OCI-LY7 (cell line): ENCODE data around the gene TK2. TPM values are rescaled to one million over a fixed set of nuclear protein-coding genes. Genes with fewer than 3 reads are reported as not detected.

ENCODE experiments used
- BruUV-seq: library from RNA; stranded (reverse); fragments of 400-500 nt; replicated peaks from 2 replicates; lab custom pipeline; 2021; lab: Mats Ljungman, UMichigan
- CTCF ChIA-PET: fragments of 300-600 bp; sonication (Branson Sonifier 250); formaldehyde crosslinking; loops from one replicate; lab custom pipeline; 2022; ENCODE audit warnings: antibody characterized with exemption; ENCODE audit not compliant: unreplicated experiment; lab: Charles Lee
- POLR2A ChIA-PET: fragments of 300-600 bp; sonication (Branson Sonifier 250); formaldehyde crosslinking; loops from one replicate; lab custom pipeline; 2022; ENCODE audit warnings: antibody characterized with exemption; lab: Charles Lee
- DNase-seq: peaks from one replicate; pipeline ENCODE4 v3.0.0-alpha.2; 2015; ENCODE audit warnings: low spot score
- H2AFZ ChIP-seq: fragments of 200-600 bp; sonication (generic), shearing (Covaris generic); 2 replicates; pipeline ENCODE4 v1.6.1; 2014; ENCODE audit warnings: mild to moderate bottlenecking, antibody characterized with exemption, low read length, moderate library complexity
- H3K27ac ChIP-seq: fragments of 200-600 bp; sonication (generic); 2 replicates; pipeline ENCODE4 v1.5.1; 2014; ENCODE audit warnings: mixed run types, low read depth, mild to moderate bottlenecking, moderate library complexity, low read length, inconsistent platforms; ENCODE audit not compliant: poor library complexity, severe bottlenecking
- H3K36me3 ChIP-seq: fragments of 200-600 bp; sonication (generic); 2 replicates; pipeline ENCODE4 v1.6.1; 2014; ENCODE audit warnings: mild to moderate bottlenecking, antibody characterized with exemption, low read length, moderate library complexity, mixed read lengths; ENCODE audit not compliant: insufficient read depth
- H3K4me1 ChIP-seq: fragments of 200-600 bp; sonication (generic); 2 replicates; pipeline ENCODE4 v1.5.1; 2014; ENCODE audit warnings: mild to moderate bottlenecking, low read length; ENCODE audit not compliant: insufficient read depth, poor library complexity, severe bottlenecking
- H3K4me2 ChIP-seq: fragments of 200-600 bp; sonication (generic); 2 replicates; pipeline ENCODE4 v1.6.1; 2014; ENCODE audit warnings: mild to moderate bottlenecking, low read length
- H3K4me3 ChIP-seq: fragments of 200-600 bp; sonication (generic); 2 replicates; pipeline ENCODE4 v1.5.1; 2014; ENCODE audit warnings: mild to moderate bottlenecking, low read depth, low read length; ENCODE audit not compliant: poor library complexity, severe bottlenecking
- H3K79me2 ChIP-seq: fragments of 200-600 bp; sonication (generic); 2 replicates; pipeline ENCODE4 v1.6.1; 2016; ENCODE audit warnings: low read depth, mild to moderate bottlenecking, low read length, moderate library complexity, mixed read lengths; ENCODE audit not compliant: insufficient read depth
- H3K9me2 ChIP-seq: fragments of 200-600 bp; sonication (generic); 2 replicates; pipeline ENCODE4 v1.6.1; 2016; ENCODE audit warnings: mild to moderate bottlenecking, low read length, mixed read lengths; ENCODE audit not compliant: insufficient read depth
- H3K9me3 ChIP-seq: fragments of 200-600 bp; sonication (generic); 2 replicates; pipeline ENCODE4 v1.6.1; 2014; ENCODE audit warnings: mild to moderate bottlenecking, mixed run types, low read length, mixed read lengths
- H4K20me1 ChIP-seq: fragments of 200-600 bp; sonication (generic); 2 replicates; pipeline ENCODE4 v1.6.1; 2014; ENCODE audit warnings: mild to moderate bottlenecking, antibody characterized with exemption, low read length, moderate library complexity, mixed read lengths; ENCODE audit not compliant: insufficient read depth
- EZH2phosphoT487 ChIP-seq: fragments of 200-600 bp; sonication (generic); IDR thresholded peaks from 2 replicates; pipeline ENCODE4 v1.6.1; 2018; ENCODE audit warnings: low read depth, borderline replicate concordance, mild to moderate bottlenecking, mixed run types, antibody characterized with exemption, low read length, moderate library complexity, mixed read lengths
- intact Hi-C: fragments of 100-400 bp; cut with micrococcal nuclease; formaldehyde crosslinking; loops from one replicate; pipeline ENCODE4 v1.10.0; 2022; ENCODE audit not compliant: unreplicated experiment
- total RNA-seq, 2 experiments: library from RNA; depleted of rRNA in 1 of 2; stranded (reverse); fragments of >200 nt in 1 of 2; shearing (Covaris generic) in 1 of 2; gene quantifications; 2 replicates each; pipeline ENCODE4 v1.2.3, GENCODE V29; 2014 to 2022
- TF ChIP-seq, protein P1 (sequence below): fragments of 200-600 bp; sonication (generic); conservative IDR thresholded peaks from 2 replicates; pipeline ENCODE4 v1.5.1; 2014; ENCODE audit warnings: mild to moderate bottlenecking, antibody characterized with exemption, low read length, moderate library complexity, mixed read lengths

Gene TK2
- total RNA-seq, 2 experiments from 2014 or later, result 0.06 to 1.9 TPM

DNA sequence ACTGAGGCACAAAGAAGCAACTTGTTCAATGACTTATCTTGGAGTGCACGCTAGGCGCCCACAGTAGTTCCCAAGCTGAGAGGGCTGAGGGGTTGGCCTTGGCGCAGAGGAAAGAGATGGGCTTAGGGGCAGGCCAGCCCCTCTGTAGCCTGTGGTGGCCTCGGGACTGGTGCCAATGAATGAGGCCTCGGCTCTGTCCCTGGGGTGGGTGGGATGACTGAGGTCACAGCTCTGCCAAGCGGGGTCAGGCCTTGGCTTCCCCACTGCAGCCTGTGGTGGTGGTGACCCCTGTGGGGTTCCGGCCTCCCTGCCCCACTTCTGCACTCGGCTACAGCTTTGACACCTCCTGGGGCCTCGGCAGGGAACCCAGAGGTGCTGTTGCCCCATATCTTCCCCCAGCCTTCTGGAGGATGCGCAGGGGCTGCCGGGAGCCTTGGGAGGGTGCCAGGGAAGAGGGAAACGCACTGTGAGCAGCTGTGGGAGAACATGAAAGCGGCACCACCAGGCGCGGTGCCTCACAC is 76.8 kb downstream of the TK2 start:
- POLR2A ChIA-PET, result no interaction called here
- no peaks in the 10 kb centered on the region for H3K9me3 ChIP-seq
- TF ChIP-seq, protein P1, sequence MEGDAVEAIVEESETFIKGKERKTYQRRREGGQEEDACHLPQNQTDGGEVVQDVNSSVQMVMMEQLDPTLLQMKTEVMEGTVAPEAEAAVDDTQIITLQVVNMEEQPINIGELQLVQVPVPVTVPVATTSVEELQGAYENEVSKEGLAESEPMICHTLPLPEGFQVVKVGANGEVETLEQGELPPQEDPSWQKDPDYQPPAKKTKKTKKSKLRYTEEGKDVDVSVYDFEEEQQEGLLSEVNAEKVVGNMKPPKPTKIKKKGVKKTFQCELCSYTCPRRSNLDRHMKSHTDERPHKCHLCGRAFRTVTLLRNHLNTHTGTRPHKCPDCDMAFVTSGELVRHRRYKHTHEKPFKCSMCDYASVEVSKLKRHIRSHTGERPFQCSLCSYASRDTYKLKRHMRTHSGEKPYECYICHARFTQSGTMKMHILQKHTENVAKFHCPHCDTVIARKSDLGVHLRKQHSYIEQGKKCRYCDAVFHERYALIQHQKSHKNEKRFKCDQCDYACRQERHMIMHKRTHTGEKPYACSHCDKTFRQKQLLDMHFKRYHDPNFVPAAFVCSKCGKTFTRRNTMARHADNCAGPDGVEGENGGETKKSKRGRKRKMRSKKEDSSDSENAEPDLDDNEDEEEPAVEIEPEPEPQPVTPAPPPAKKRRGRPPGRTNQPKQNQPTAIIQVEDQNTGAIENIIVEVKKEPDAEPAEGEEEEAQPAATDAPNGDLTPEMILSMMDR, result no peak
- TF ChIP-seq EZH2phosphoT487, result no peak

GRCh38 chr16:66471716-66472393 is 78.1 kb downstream of the TK2 start:
- H3K36me3 ChIP-seq, result no peaks in the 10 kb centered on the region
- H4K20me1 ChIP-seq, result no peaks in the 10 kb centered on the region
- intact Hi-C loops, result no loop called here
- ChIA-PET POLR2A (no interaction called here), CTCF (no interaction called here)
- no peaks in the 10 kb centered on the region for H3K9me3 ChIP-seq
- no TSS peak for BruUV-seq
- H3K9me2 ChIP-seq, result no peaks in the 10 kb centered on the region
- no peak for TF ChIP-seq EZH2phosphoT487
- TF ChIP-seq, protein P1, result no peak
- no peak overlapping the region for H3K4me3 ChIP-seq
- DNase-seq, result no peak
- no peak overlapping the region for H2AFZ ChIP-seq
- H3K4me2 ChIP-seq, result no peak overlapping the region
- H3K4me1 ChIP-seq, result peaks cover 19% of the 10 kb centered on the region
- no peaks in the 10 kb centered on the region for H3K79me2 ChIP-seq
- H3K27ac ChIP-seq, result no peak overlapping the region

More for the DNA sequence above, 76.8 kb downstream of the TK2 start:
- Histone ChIP-seq H3K79me2 (no peaks in the 10 kb centered on the region), H4K20me1 (no peaks in the 10 kb centered on the region), H3K4me1 (peaks cover 25% of the 10 kb centered on the region), H3K9me2 (no peaks in the 10 kb centered on the region), H3K36me3 (no peaks in the 10 kb centered on the region), H2AFZ (no peak overlapping the region), H3K4me2 (no peak overlapping the region), H3K27ac (no peak overlapping the region), H3K4me3 (no peak overlapping the region)
- no peak for DNase-seq
- intact Hi-C loops, result no loop called here
- BruUV-seq, result no TSS peak
- CTCF ChIA-PET, result no interaction called here

DNA sequence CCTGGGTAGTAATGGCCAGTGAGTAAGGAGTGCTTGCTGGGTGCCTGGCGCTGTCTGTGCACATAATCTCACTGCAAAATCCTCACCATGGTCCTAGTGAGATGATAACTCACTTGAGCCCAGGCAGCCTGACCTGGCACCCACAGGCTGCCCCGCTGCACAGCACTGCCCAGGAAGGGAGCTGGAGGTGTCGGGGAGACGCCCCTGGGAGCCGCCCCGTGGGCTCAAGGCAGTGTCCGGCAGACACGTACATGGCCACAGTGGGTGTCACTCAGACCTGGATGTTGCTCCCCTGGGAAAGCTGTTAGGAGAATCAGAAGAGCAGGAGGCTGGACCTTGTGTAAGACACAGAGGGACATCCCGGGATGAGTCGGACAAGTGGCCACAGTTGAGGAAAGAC is 78.7 kb downstream of the TK2 start:
- H3K9me3 ChIP-seq, result no peaks in the 10 kb centered on the region
- H4K20me1 ChIP-seq, result no peaks in the 10 kb centered on the region
- H2AFZ ChIP-seq, result no peak overlapping the region
- no peak overlapping the region for H3K4me2 ChIP-seq
- no peaks in the 10 kb centered on the region for H3K36me3 ChIP-seq
- no peak for DNase-seq
- BruUV-seq, result no TSS peak
- intact Hi-C loops, result no loop called here
- peaks cover 13% of the 10 kb centered on the region for H3K4me1 ChIP-seq
- H3K27ac ChIP-seq, result no peak overlapping the region
- no peaks in the 10 kb centered on the region for H3K79me2 ChIP-seq
- H3K4me3 ChIP-seq, result no peak overlapping the region
- no peak for TF ChIP-seq EZH2phosphoT487
- TF ChIP-seq, protein P1, result no peak
- no peaks in the 10 kb centered on the region for H3K9me2 ChIP-seq
- ChIA-PET CTCF (no interaction called here), POLR2A (no interaction called here)
